GM18508 (cell line): ENCODE data around the gene FRY.
A peak's percentile ranks its signal among the peaks of the same experiment; 100 is the strongest.

Experiments
- ATAC-seq: cut with Tn5 transposase; IDR thresholded peaks from one replicate; pipeline ENCODE4 v1.9.1; 2021; ENCODE audit warnings: moderate number of reproducible peaks; ENCODE audit not compliant: insufficient read depth, unreplicated experiment

Gene FRY

DNA sequence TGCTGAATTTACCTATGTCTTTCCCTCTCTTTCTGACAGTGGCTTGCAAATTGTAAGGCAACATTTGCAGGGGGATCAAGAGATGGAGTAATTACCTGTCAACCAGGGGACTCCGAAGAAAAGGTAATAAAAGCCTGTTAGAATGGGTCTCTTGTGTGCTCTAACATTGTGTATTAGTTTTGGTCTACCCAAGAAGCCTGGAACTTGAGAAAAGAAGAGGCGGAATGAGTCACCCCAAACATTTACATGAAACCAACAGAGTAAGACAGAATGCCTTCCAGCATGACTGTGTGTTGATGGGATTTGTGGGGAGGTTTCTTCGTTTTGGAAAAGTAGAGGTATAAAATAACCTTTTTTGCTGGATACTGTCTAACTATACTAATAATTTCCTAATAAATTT, 246.9 kb downstream of the FRY start:
- no peak for ATAC-seq

DNA sequence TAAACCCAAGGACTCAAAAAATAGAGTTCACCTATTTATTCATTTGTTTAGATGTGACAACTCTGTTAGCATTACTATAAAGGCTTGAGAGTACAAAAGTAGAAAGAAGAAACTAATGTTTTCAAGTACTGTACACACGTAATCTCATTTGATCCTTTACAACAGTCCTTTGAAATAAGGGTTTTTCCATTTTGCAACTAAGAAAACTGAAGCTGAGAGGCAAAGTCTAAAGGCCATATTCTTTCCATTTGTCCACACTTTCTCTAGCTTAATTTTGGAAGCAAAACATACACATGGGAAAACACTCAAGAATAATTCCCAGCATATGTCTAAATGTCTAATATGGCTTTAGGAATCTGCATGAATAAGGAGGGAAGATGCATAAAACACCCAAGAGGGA, 249.5 kb downstream of the FRY start:
- no peak for ATAC-seq

DNA sequence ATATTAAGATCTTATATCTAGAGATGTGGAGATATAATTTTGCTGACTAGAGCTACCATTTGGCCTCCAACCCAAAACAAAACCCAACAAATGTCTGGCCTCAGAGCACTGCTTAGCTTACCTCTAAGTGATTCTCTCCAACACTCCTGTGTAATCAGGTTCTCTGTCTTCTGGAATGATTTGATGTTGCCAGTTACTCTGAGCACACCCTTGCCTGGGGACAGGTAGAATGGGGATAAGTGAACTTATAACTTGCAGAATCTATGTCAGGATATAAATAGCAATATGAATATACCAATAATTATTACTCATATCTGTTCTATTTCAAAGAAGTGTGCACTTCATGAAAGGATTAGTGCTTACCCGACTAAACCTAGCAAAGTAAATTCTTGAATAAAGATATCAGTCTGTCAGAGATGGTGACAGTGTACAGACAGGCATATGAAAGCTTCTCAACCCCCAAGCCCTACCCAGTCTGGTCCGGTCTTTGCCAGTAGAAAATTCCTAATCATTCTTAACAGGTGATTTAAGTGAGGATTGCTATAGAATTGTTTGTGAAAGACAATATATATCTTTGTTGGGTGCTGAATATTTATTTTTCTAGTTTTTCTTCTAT, 250.6 kb downstream of the FRY start:
- ATAC-seq: no peak

DNA sequence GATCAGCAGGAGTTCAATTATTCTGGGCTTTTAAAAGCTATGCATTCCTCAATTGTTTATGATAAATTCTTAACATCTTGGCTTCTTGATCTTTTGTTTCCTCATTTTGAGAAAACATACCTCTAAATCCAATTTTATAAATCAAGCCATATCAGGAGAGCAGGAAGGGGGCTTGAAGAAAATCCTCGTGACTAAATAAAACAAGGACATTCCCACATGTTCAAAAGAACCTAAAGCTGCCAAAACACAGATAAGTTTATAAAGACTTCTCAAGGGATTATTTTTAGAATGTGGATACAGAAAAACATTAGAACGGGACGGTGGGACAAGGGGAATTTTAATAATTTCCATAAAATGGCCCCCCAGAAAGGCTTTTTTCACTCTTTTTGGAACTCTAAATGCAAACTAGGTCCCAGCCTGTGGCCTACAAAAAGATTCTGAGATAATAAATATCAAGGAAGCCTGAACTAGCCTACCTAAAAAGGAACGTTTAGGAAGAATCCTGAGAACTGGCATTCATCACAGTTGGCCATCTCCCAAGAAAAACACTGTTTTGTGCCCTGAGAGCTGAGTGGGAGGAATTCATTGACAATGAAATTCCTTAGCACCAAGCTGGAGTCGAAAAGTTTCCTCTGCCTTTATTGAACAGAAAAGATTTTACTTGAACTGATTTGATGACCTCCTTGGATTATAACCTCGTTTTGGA, 253.5 kb downstream of the FRY start:
- no peak for ATAC-seq

DNA sequence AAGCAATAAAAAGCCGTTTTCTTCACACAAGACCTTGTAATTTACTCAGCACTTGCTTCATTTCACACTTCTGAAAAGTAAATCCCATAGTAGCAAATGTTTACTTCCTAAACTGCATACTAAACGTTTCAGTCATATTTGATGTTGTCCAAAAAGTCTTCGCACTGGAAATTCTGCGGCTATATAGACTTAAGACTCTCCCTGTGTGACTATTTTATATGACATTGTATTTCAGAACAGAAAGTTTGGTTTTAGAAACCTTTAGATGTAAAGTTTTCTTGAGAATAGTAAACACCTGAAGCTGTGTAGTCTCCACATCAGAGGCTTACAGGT, 254.0 kb downstream of the FRY start:
- ATAC-seq: no peak

DNA sequence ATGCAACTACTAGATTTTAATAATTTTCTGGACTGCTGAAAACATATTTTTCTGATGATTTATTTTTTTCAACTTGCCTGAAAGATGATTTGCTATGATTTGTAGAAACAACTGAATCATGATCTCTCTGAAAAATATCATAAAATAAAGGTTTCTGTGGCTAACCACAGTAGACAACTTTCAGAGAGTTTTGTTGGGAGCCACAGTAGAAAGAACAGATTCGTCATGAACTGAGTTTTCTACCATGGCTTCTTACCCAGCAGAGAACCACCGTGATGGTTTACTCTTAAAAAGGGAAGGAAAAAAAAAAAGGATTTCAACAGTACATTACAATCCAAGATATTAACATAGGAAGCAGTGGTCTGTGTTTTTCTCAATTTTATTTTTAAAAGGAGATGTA, 265.6 kb downstream of the FRY start:
- ATAC-seq: no peak

DNA sequence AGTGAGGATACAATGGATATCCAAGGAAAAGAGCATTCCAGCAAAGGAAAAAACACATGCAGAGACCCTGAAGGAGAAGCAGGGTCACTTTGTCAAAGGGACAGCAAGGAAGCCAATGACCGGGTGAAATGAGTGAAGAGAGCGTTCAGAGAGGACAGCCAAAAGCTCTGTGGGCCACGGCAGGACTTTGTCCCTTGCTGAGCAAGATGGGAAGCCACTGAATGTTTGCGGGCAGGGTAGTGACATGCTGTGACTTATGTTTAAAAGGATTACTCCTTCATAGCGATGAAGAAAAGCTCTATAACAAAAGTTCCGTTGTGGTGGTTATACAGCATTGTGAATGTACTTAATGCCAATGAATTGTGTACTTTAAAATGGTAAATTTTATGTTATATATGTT, 267.1 kb downstream of the FRY start:
- ATAC-seq: no peak

DNA sequence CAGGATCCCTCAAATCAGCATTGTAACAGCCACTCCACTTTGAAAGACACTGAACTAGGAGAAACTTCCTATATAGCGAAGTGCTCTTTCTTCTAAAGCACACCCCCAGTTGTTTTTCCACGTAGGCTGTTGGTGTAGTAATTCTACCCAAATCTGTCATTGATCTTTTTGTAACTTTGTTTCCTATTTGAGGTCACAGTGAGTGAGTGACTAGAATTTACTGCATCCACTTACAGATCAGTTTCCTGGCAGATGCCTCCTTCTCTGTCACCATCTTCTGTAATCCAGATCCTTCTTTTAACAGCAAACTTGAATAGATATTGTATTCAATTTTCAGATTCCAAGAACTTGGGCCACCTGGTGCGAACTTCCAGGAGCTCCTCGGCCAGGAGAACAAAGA, 268.3 kb downstream of the FRY start:
- no peak for ATAC-seq

DNA sequence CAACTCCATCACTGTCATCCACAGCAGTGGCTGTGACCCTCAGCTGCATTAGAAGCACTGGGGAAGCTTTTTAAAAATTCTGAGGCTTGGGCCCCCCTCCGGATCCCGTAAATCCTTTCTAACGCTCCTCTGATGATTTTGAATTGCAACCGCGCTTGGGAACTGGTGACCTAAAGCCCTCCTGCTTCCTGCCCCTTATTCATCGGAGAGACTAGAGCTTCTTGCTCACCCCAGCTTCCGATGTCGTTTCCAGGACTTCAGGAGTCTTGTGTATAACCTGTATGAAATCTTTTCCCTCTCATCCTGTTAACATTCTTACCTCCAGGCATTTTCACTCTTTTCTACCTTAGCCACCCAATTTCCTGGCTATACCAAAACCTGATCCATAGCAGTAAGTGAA, 268.8 kb downstream of the FRY start:
- no peak for ATAC-seq

DNA sequence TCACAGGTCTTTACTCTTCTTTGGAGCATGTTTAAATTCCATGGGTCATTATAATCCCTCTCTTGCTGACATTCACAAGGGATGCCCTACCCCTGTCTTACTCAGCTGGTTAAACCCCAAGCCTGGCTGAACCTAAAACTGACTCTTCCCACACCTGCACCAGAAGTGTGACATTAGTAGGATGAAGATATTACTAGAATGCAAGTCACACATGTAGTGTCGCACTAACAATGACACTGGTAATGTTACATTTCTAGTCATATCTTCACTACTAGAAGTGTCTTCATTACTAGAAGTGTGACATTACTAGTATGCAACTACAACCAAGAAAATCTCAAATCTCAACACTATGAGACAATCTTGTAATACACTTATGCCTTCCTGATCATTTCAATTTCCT, 269.3 kb downstream of the FRY start:
- no peak for ATAC-seq

DNA sequence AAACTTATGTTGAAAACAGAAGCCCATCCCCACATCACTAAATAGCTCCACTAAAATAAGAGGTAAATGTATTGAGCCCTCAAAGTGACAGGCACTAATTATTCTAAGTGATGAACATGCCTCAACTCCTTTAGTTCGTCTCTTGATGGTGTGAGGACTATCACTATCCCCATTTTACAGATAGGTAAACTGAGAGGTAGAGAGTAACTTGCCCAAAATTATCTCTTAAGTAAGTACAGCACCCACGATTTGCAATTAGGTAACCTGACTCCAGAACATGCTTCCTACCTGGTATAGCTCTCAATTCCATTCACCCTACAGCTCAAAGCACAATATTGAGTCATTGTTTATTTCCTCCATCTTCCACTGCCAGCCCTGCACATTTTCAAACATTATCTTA, 270.9 kb downstream of the FRY start:
- no peak for ATAC-seq

DNA sequence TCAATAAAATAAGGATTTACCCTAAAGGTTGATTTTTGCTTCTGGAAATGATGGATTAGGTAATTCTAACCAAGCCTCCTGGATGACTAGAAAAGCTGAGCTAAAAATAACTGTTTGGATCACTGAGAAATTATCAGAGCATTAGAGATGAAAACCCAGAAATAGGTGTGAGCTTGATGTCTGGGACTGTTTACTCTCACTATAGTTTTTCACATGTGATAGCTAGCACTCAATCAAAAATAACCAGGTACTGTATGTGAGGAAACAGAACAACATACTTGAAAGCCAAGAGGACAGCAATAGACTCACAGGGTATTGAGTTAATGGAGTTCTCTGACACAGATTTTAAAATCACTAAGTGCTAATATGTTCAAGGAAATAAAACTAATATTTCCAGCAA, 274.1 kb downstream of the FRY start:
- ATAC-seq: no peak

DNA sequence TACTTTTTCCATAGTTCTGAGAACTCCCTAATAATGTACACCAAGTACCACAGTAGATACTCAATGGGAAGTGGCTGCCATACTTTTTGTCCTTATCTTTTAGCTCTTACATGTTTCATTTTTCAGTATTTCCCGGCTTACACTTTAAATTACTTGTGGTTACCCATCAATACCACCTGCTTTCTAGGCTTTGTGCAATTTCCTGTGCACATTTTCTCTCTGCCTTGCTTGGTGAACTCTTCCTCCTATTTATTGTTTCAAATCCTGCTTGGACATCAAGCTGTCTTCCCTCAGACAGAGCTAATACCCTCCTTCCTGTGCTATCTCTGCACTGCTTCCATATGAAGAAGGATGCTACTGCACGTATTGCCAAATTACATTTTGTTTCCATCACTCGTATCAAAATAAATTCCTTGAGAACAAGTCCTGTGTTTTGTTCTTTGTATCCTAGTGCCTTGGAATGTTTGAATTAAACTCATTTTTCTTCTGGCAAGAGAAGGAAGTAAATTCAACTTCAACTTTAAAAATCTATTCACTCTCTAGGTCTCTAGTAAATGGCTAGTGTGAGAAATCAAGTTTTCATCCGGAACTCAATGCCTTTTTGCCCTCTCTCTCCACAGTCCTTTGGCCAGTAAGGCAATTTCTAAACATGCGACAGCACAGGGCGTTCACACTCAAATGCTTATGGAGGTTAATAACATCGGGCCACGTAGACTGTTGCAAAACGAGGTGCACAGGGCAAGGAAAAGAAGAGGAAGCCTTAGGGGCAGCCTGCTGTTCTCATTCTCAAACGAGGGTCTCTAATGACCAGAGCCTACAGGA, 277.9 kb downstream of the FRY start:
- ATAC-seq: peak; percentile 8

DNA sequence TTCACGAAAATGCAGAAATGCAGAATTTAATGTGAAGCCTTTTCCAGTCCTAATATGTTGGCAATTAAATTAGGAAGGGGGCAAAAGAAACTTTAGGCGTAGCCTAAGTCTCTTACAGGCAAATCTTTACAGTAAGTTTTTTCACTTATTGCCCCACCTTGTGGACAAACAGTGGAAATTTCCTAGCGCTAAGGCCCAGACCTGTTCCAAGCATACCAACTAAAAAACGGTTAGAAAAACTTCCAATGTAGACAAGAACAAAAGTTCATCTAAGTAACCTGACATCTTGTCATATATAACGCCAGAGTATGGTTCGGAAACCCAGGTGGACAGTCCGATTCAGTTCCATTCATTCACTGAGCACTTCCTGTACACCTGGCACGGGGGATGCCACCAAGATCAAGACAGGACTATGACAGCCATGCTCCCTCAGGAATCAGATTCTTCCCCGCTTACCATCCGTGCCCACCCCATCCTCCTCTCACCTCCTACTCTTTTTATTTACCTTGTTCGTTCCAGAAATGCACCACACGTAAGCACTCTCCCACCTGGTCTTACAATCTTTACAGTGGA, 278.6 kb downstream of the FRY start:
- peak; percentile 61 for ATAC-seq

DNA sequence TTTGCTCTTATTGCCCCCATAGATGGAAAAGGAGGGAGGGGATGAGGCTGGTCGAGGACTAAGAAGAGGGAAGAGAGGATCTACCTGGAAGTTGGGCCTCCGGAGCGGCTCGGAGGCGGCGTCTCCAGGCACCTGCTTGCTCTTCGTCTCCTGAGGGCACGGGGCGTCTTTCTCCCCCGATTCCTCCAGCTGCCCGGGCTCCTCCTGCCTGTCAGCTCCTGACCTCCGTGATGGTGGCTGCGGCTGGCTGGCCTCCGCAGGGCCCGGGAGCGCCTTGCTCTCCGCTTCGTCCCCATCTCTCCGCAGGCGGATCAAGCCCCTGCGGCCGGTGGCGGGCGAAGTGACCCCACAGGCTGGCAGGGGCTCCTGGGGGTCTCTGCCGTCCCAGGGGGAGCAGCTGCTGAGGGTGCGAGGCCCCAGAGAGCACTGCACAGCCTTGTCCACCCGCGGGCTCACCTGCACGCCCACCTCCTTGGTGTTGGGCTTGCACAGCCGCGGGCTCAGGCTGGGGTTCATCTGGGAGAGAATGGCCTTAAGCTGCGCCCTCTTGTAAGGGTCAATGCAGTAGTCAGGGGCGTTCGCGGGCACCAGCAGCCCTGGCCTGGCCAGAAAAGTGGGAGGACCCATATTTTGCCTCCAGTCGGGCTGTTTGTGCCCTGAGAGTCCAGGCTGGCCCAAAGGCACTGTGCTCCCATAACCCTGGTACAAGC, 279.8 kb downstream of the FRY start:
- no peak for ATAC-seq

DNA sequence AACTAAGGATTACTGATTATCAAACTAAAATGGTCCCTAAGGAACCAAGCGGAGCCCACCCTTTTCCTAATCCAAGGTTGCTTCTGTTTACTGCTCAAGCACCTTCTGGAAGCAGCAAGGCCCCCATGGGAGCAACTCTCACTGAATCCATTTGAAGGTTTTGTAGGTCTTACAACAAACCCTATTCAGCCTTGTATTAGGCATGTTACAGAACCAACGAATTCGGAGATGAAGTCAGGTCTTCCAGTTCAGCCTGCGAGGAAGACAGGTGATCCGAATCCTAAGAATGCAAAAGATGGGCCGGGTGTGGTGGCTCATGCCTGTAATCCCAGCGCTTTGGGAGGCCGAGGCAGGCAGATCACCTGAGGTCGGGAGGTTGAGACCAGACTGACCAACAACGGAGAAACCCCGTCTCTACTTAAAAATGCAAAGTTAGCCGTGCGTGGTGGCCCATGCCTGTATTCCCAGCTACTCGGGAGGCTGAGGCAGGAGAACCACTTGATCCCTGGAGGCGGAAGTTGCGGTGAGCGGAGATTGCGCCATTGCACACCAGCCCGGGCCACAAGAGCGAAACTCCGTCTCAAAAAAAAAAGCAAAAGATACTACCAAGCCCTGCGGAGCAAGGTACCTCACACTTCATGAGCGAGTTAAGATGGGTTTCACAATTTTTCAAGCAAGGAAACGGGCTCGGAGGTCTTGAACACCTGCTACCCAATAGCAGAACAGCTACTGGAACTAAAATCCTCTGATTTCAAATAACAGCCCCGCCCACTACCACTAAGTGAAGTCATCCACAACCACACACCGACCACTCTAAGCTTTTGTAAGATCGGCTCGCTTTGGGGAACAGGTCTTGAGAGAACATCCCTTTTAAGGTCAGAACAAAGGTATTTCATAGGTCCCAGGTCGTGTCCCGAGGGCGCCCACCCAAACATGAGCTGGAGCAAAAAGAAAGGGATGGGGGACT, 283.0 kb downstream of the FRY start:
- peak; percentile 9 for ATAC-seq

DNA sequence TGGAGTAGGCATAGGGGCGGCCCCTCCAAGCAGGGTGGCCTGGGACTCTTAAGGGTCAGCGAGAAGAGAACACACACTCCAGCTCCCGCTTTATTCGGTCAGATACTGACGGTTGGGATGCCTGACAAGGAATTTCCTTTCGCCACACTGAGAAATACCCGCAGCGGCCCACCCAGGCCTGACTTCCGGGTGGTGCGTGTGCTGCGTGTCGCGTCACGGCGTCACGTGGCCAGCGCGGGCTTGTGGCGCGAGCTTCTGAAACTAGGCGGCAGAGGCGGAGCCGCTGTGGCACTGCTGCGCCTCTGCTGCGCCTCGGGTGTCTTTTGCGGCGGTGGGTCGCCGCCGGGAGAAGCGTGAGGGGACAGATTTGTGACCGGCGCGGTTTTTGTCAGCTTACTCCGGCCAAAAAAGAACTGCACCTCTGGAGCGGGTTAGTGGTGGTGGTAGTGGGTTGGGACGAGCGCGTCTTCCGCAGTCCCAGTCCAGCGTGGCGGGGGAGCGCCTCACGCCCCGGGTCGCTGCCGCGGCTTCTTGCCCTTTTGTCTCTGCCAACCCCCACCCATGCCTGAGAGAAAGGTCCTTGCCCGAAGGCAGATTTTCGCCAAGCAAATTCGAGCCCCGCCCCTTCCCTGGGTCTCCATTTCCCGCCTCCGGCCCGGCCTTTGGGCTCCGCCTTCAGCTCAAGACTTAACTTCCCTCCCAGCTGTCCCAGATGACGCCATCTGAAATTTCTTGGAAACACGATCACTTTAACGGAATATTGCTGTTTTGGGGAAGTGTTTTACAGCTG, 283.9 kb downstream of the FRY start, which contains the start of the genes BRCA2 and ZAR1L:
Gene BRCA2 (plus strand): TSS at position 271 of the 790 bp plus-strand sequence. CDS start 953 bp downstream, outside the sequence.
Gene ZAR1L (minus strand): TSS at position 126 of the 790 bp plus-strand sequence. CDS start 3,438 bp downstream, outside the sequence.
- ATAC-seq: peak; percentile 75

DNA sequence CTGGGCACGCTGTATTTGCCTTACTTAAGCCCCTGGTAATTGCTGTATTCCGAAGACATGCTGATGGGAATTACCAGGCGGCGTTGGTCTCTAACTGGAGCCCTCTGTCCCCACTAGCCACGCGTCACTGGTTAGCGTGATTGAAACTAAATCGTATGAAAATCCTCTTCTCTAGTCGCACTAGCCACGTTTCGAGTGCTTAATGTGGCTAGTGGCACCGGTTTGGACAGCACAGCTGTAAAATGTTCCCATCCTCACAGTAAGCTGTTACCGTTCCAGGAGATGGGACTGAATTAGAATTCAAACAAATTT, 284.4 kb downstream of the FRY start:
- ATAC-seq: peak; percentile 38

DNA sequence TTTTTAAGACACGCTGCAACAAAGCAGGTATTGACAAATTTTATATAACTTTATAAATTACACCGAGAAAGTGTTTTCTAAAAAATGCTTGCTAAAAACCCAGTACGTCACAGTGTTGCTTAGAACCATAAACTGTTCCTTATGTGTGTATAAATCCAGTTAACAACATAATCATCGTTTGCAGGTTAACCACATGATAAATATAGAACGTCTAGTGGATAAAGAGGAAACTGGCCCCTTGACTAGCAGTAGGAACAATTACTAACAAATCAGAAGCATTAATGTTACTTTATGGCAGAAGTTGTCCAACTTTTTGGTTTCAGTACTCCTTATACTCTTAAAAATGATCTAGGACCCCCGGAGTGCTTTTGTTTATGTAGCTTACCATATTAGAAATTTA, 284.9 kb downstream of the FRY start:
- no peak for ATAC-seq
